ENCODE measurements around the gene CFAP69. TPM values are rescaled to one million over a fixed set of nuclear protein-coding genes. Genes with fewer than 3 reads are reported as not detected.

The CFAP69 gene, protein sequence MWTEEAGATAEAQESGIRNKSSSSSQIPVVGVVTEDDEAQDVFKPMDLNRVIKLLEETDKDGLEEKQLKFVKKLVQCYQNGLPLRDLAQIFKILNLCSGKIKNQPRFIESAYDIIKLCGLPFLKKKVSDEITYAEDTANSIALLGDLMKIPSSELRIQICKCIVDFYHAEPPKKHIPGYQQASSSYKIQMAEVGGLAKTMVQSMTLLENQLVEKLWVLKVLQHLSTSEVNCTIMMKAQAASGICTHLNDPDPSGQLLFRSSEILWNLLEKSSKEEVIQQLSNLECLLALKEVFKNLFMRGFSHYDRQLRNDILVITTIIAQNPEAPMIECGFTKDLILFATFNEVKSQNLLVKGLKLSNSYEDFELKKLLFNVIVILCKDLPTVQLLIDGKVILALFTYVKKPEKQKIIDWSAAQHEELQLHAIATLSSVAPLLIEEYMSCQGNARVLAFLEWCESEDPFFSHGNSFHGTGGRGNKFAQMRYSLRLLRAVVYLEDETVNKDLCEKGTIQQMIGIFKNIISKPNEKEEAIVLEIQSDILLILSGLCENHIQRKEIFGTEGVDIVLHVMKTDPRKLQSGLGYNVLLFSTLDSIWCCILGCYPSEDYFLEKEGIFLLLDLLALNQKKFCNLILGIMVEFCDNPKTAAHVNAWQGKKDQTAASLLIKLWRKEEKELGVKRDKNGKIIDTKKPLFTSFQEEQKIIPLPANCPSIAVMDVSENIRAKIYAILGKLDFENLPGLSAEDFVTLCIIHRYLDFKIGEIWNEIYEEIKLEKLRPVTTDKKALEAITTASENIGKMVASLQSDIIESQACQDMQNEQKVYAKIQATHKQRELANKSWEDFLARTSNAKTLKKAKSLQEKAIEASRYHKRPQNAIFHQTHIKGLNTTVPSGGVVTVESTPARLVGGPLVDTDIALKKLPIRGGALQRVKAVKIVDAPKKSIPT
- 1 to 10 TPM in 1 of 2 donors, under 1 TPM in 1; 0.60 to 1.6 TPM for total RNA-seq
- total RNA-seq = 0.08 to 0.12 reads per million in 2 donors

DNA sequence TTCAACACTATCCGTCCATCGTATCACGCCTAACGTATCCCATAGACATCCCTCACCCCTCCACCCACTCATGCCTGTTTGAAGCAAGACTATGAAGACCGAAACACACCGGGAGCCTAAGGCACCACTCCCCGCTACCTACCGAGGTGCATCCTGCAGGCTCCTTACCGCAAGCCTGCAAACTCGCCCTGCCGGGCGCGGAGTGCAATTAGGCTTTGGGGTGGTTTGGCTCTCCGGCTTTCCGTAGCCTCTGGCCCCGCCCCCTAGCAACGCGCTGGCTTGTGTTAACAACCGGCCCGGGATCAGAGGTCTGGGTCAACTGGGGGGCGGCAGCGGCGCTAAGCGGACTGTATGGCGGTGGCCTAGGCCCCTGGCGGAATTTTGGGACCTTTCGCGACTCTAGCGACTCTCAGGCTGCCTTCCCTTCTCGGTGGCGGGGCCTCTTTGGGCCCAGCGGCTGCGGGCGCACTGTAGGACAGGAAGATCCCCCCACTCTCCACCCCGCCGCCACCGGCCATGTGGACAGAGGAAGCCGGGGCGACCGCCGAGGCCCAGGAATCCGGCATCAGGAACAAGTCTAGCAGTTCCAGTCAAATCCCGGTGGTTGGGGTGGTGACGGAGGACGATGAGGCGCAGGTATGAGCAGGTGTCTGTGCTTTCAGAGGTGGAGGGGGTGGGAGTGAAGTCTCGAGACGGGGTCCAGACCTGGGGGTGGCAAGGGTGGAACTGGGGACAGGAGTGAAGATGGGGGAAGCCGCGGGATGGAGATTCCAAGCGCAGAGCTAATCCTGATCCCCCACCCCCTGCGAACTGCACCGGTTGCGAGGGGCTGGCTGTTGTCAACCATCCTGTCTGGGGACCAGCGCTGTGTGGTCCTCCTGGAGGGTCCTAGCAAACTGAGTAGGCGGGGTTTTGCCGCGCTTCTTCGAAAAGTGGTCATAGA, at the start of gene CFAP69:
Gene CFAP69, plus strand, starts transcription at position 266 of the 943 bp plus-strand sequence. Its CDS starts 251 bp downstream, at position 517.
- peak within 1 kb of the TSS; percentile 87 for H3K4me3 Mint-ChIP-seq
- H3K27me3 Mint-ChIP-seq = peaks cover 44% of the 10 kb centered on the region
- peaks cover 26% of the 10 kb centered on the region for H3K4me1 Mint-ChIP-seq
- peak within 1 kb of the TSS; percentile 87 for H3K27ac Mint-ChIP-seq
- no peaks in the 10 kb centered on the region for H3K36me3 Mint-ChIP-seq (ENCODE audit: low read depth)
- no peaks in the 10 kb centered on the region for H3K9me3 ChIP-seq (ENCODE audit: control insufficient read depth, low read length, poor library complexity, severe bottlenecking)
- ATAC-seq = peak; percentile 93
- peak; percentile 58 to 79 (median 71) for DNase-seq

- no peak for ATAC-seq
- no peaks in the 10 kb centered on the region for H3K27me3 Mint-ChIP-seq
- no peak overlapping the region for H3K27ac Mint-ChIP-seq
- DNase-seq = no peak
- no peaks in the 10 kb centered on the region for H3K36me3 Mint-ChIP-seq (ENCODE audit: low read depth)
- H3K9me3 ChIP-seq (ENCODE audit: control insufficient read depth, low read length, poor library complexity, severe bottlenecking) = no peaks in the 10 kb centered on the region
- H3K4me3 Mint-ChIP-seq = no peak overlapping the region
- H3K4me1 Mint-ChIP-seq = no peaks in the 10 kb centered on the region
These were observed 43.3 kb upstream of the CFAP69 start for GRCh38 chr7:90201500-90202195.

DNA sequence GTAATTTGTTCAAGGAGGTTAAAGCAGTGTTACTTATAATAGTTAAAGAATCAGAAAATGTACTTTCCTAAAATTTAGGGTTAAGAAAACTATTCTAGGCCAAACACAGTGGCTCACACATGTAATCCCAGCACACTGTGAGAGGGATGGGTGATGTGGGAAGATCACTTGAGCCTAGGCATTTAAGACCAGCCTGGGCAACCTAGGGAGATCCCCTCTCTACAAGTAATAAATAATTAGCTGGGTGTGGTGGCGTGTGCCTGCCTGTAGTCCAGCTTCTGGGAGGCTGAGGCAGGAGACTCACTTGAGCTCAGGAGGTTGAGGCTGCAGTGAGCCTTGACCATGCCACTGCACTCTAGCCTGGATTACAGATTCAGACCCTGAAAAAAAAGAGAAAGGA, 37.0 kb upstream of the CFAP69 start:
- H3K27me3 Mint-ChIP-seq = peaks cover 10% of the 10 kb centered on the region
- peaks cover 3% of the 10 kb centered on the region for H3K4me1 Mint-ChIP-seq
- no peak overlapping the region for H3K4me3 Mint-ChIP-seq
- no peak overlapping the region for H3K27ac Mint-ChIP-seq
- no peaks in the 10 kb centered on the region for H3K36me3 Mint-ChIP-seq (ENCODE audit: low read depth)
- DNase-seq (no peak), ATAC-seq (no peak)
- no peaks in the 10 kb centered on the region for H3K9me3 ChIP-seq (ENCODE audit: control insufficient read depth, low read length, poor library complexity, severe bottlenecking)

DNA sequence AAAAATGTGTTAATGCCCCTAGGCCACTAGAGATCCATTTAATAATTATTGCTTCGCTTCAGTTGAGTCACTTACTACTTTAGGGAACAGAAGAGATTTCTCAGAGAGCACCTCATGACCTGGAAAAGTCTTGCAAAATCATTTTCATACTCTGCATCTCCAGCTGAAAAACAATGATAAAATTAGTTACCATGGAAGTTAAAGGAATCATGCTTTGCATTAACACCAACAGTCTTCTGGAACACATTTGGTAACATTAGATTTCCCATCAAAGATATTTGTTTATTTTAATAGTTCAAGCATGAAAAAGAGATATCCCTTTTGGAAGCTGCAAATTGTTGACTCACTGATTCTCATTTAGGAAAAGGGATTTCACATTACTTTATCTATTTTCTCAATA, 35.2 kb upstream of the CFAP69 start:
- Mint-ChIP-seq H3K4me1 (peaks cover 3% of the 10 kb centered on the region), H3K27me3 (peaks cover 10% of the 10 kb centered on the region), H3K4me3 (no peak overlapping the region), H3K27ac (no peak overlapping the region), H3K36me3 (ENCODE audit: low read depth) (no peaks in the 10 kb centered on the region)
- H3K9me3 ChIP-seq (ENCODE audit: control insufficient read depth, low read length, poor library complexity, severe bottlenecking) = no peaks in the 10 kb centered on the region
- DNase-seq (no peak), ATAC-seq (no peak)

GRCh38 chr7:90210475-90210874, 34.5 kb upstream of the CFAP69 start:
- H3K4me3 Mint-ChIP-seq = no peak overlapping the region

DNA sequence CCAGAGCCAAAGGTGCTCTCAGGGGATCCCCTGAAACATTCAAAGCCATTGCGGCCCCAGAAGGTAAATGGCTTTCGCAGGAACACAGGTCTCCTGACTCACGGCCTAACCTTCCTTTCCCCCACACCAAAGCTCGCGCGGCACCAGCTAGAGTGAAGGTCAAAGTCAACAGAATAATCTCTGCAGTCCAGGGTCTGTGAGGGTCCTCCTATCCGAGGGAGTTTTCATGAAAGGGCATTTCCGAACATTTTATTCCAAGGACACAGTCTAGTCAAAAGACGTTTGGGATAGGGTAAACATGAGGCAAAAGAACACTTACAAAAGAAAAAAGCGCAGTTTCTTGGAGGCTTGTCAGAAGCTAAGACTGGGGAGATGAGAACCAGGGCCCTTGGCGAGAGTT, 34.0 kb upstream of the CFAP69 start:
- Mint-ChIP-seq H3K4me3 (peak overlapping the region; percentile 9), H3K27me3 (peaks cover 11% of the 10 kb centered on the region), H3K4me1 (peaks cover 3% of the 10 kb centered on the region), H3K36me3 (ENCODE audit: low read depth) (no peaks in the 10 kb centered on the region), H3K27ac (no peak overlapping the region)
- DNase-seq = no peak
- no peak for ATAC-seq
- H3K9me3 ChIP-seq (ENCODE audit: control insufficient read depth, low read length, poor library complexity, severe bottlenecking) = no peaks in the 10 kb centered on the region

More at GRCh38 chr7:90210475-90210874, 34.5 kb upstream of the CFAP69 start:
- Mint-ChIP-seq H3K27me3 (peaks cover 10% of the 10 kb centered on the region), H3K36me3 (ENCODE audit: low read depth) (no peaks in the 10 kb centered on the region), H3K4me1 (peaks cover 3% of the 10 kb centered on the region), H3K27ac (no peak overlapping the region)
- H3K9me3 ChIP-seq (ENCODE audit: control insufficient read depth, low read length, poor library complexity, severe bottlenecking) = no peaks in the 10 kb centered on the region
- DNase-seq = no peak
- ATAC-seq = no peak

DNA sequence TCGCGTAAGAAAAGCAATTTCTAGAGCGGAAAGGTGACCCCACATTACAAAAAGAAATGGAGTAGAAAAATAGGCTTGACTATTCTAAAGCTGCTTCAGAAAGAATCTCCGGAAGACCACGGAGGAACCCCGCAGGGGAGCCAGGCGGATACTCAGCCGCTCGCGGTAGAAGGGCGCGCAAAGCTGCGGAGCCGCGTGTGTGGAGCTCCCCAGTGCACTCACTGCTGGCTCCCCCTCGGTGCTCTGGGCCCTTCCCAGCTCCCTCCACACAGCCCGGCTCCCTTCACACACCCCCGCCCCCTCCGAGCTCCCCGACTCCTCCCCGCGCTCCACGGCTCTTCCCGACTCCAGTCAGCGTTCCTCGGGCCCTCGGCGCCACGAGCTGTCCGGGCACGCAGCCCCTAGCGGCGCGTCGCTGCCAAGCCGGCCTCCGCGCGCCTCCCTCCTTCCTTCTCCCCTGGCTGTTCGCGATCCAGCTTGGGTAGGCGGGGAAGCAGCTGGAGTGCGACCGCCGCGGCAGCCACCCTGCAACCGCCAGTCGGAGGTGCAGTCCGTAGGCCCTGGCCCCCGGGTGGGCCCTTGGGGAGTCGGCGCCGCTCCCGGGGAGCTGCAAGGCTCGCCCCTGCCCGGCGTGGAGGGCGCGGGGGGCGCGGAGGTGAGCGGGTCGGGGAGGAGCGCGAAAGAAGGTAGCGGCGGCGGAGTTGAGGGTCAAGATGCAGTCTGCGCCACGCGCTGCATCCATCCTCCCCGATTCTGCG, 33.4 kb upstream of the CFAP69 start, which contains the start of gene STEAP2:
Gene STEAP2, plus strand, starts transcription at position 350 of the 758 bp plus-strand sequence. CDS start 13,343 bp downstream, outside the sequence.
- H3K27me3 Mint-ChIP-seq = peaks cover 15% of the 10 kb centered on the region
- no peaks in the 10 kb centered on the region for H3K9me3 ChIP-seq (ENCODE audit: control insufficient read depth, low read length, poor library complexity, severe bottlenecking)
- H3K36me3 Mint-ChIP-seq (ENCODE audit: low read depth) = no peaks in the 10 kb centered on the region
- no peak within 1 kb of the TSS for H3K27ac Mint-ChIP-seq
- DNase-seq = peak in 1 of 3 donors; percentile 3
- peaks cover 3% of the 10 kb centered on the region for H3K4me1 Mint-ChIP-seq
- ATAC-seq = peak; percentile 48
- peak within 1 kb of the TSS; percentile 55 for H3K4me3 Mint-ChIP-seq

DNA sequence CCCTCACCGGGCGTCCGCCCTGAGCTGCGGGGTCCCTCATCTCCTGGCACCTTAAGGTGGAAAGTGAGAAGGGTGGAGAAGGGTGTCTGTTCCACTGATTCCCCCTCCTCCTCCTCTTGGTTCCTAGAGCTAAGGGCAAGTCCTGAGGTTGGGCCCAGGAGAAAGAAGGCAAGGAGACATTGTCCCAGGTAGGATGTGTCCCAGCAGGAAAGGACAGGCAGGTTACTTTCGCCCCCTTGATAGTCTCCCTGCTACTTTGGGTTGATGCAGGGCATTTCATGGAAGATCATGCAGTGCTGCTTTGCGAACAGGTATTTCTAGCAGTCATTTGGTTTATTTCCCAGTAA, 32.9 kb upstream of the CFAP69 start:
- Mint-ChIP-seq H3K27me3 (peaks cover 15% of the 10 kb centered on the region), H3K27ac (no peak overlapping the region), H3K4me3 (no peak overlapping the region), H3K36me3 (ENCODE audit: low read depth) (no peaks in the 10 kb centered on the region), H3K4me1 (peaks cover 3% of the 10 kb centered on the region)
- DNase-seq (no peak), ATAC-seq (no peak)
- no peaks in the 10 kb centered on the region for H3K9me3 ChIP-seq (ENCODE audit: control insufficient read depth, low read length, poor library complexity, severe bottlenecking)

GRCh38 chr7:90213521-90213920, 31.5 kb upstream of the CFAP69 start:
- ATAC-seq = no peak
- H3K27ac Mint-ChIP-seq = no peak overlapping the region

GRCh38 chr7:90216080-90216674, 28.8 kb upstream of the CFAP69 start:
- DNase-seq = no peak
- no peaks in the 10 kb centered on the region for H3K9me3 ChIP-seq (ENCODE audit: control insufficient read depth, low read length, poor library complexity, severe bottlenecking)
- Mint-ChIP-seq H3K27me3 (peaks cover 26% of the 10 kb centered on the region), H3K4me1 (no peaks in the 10 kb centered on the region), H3K27ac (no peak overlapping the region), H3K36me3 (ENCODE audit: low read depth) (no peaks in the 10 kb centered on the region), H3K4me3 (no peak overlapping the region)
- ATAC-seq = no peak

More at GRCh38 chr7:90213521-90213920, 31.5 kb upstream of the CFAP69 start:
- Mint-ChIP-seq H3K4me1 (peaks cover 3% of the 10 kb centered on the region), H3K27me3 (peaks cover 15% of the 10 kb centered on the region), H3K36me3 (ENCODE audit: low read depth) (no peaks in the 10 kb centered on the region), H3K4me3 (no peak overlapping the region)
- no peaks in the 10 kb centered on the region for H3K9me3 ChIP-seq (ENCODE audit: control insufficient read depth, low read length, poor library complexity, severe bottlenecking)
- no peak for DNase-seq

- H3K36me3 Mint-ChIP-seq (ENCODE audit: low read depth) = no peaks in the 10 kb centered on the region
- peaks cover 30% of the 10 kb centered on the region for H3K27me3 Mint-ChIP-seq
- no peak overlapping the region for H3K27ac Mint-ChIP-seq
- no peaks in the 10 kb centered on the region for H3K9me3 ChIP-seq (ENCODE audit: control insufficient read depth, low read length, poor library complexity, severe bottlenecking)
- no peak overlapping the region for H3K4me3 Mint-ChIP-seq
- no peaks in the 10 kb centered on the region for H3K4me1 Mint-ChIP-seq
- DNase-seq (no peak), ATAC-seq (no peak)
These were observed 28.2 kb upstream of the CFAP69 start for GRCh38 chr7:90216771-90217170.

Data from T-helper 17 cell (primary cell).